ENCODE results near the gene ZBTB20.

ZBTB20 gene

DNA sequence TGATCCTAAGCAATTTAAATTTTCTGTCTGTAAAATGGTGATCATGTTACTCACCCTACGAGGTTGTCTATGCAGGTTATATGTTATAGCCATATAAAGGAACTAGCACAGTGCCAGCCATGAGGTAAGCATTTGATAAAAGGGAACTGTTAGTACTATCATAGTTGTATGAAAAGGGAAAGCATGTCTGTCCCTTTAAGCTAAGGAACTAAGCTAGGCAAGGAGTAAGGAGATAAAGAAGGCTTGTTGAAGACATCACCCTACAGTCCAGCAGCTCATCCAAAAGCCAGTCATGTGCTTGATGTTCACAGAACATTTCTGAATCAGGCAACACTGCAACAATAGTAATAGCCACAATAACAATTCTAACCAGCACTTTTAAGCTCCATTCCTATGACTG lies 243.9 kb downstream of the ZBTB20 start:
- DNase-seq, result no peak

DNA sequence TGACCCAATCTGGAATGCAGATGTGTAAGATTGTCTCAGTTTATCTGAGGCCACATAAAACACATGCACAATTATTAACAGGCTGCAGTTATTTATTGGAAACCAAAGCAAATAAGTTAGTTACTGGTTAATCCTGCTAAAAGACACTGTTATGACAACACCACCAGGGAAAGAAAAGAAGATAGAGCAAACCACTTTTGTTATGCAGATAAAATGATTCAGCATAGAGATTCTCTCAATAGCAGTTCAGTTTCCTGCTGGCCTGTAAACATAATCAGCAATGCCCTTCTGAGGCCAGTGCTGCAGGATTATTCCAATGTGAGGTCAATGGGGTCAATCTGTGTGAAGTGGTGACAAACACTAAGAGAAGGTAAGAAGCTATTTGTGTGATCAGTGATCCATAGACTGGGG lies 244.4 kb downstream of the ZBTB20 start:
- DNase-seq, result no peak

DNA sequence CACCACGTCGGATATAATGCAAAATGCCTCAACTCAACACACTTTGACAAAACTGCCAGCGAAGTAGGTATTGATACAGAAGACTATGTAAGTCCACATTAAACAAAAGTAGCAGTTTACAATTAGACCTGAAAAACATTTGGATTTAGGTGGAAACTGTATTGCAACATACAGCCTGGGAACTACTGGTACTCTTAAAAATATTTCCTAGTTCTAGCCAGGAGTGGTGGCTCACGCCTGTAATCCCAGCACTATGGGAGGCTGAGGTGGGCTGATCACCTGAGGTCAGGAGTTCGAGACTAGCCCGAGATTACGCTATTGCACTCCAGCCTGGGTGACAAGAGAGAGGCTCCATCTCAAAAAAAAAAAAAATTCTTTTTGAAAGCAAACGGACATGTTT lies 246.2 kb downstream of the ZBTB20 start:
- no peak for DNase-seq

DNA sequence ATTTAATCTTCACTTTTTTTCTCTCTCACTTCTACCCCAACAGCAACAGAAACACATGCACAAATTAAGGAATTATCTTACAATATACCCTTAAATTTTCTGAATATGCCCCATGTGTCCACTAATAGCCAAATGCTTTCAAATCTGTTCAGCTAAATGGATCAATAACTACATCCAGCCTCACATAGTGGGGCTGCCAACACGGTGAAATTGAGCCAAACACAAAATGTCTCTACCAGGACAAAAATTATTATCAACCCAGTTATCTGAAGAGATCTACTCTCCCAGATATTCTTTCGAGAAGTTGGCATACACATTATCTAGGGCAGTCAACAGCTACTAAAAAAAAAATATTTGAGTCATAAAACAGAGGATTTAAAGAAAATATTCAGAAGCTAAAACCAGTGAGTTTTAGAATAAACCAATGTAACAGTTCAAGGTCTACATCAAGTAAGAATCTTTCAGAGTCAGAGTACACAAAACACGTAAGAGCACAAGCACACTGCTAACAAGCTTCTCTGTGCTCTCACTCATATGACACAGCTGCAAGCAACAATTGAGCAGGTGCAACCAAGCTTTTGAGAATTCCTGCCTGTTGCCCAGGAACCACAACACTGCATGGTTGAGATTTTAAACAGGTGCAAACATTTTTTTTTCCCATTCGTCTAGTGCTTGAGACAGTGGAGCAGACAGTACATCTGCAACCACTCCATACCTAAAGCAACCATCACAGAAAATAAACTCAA lies 247.7 kb downstream of the ZBTB20 start:
- no peak for DNase-seq

DNA sequence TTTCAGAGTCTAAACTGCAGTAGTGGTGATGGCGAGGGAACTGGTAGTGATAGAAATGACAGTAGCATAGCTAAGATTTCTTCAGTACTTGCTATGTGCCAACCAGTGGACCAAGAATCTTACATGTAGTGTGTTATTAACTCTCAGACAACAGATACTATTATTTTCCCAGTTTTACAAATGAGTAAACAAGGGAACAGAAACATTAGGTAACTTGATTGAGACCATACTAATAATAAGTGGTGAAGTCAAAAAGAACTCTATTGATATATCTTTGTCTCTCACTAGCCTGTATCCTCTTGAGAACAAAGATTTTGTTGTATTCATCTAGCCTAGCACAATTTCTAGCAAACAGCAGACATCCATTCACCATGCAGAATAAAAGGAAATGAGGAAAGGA lies 250.1 kb downstream of the ZBTB20 start:
- DNase-seq, result no peak

DNA sequence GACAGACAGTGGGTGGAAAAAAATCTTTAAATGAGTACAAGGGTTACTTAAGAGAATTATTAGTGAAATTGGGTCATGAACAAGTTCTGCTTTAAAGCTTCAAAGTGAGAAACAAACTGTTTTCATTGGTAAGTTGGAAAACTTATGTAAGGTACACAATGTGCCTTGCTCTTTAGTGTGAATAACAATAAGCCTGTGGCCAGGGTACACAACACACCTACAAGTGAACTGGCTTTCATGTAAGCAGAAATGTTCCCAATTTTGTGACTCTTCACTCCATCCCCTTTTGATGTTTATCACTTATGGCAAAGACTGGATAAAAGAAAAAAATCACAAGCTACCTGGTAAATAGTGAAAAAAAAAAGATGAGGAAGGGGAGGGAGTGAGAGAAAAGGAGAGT lies 253.7 kb downstream of the ZBTB20 start:
- no peak for DNase-seq

DNA sequence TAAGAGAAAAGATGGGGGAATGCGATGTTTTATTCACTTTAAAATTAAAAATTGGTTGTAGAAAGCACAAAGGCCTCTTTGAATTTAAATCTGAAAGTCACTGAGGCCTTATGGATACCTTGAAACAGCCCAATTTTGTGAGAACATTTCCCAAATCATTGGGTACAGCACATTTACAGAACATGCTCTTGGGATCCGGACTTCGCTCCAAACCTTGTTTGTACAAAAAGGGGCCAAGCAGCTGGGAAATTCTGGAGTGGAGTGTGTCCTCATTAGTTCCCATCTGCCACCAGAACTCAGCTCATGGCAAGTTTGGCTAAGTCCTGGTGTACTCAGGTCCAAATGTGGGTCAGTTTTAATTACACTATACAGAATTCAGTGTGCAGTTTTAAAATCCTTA lies 254.2 kb downstream of the ZBTB20 start:
- no peak for DNase-seq

DNA sequence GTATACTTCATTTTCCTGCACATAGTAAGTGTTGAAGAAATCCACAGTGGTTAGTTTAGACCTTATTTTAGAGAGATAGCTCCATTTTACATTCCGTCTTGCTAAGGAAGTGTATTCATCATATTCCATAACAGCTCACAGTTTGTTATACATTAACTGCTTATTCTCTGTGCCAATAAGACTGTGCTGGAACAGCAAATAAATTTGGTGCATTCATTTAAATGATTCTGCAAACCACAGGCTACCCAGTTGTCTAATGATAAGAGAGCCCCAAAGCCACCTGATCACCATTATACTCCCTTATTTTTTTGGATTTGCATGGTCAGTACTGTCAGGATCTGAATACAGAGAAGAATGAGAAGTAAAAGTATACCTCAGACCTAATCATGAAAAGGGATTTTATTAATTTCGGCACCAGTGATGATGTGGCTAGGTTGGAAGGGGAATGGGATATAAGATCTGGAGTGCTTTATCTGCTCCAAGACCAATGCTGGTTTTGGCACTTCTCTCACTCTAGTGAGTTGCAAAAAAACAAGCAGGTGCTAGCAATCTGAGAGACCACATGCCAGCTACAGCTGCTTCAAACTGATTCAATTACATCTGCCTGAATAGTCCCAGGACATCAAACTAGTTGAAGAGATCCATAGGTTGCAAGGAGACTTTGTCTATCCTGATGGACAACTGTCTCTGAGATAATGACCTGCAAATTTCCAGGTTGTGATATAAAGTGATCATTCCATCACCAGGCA lies 254.8 kb downstream of the ZBTB20 start:
- no peak for DNase-seq

DNA sequence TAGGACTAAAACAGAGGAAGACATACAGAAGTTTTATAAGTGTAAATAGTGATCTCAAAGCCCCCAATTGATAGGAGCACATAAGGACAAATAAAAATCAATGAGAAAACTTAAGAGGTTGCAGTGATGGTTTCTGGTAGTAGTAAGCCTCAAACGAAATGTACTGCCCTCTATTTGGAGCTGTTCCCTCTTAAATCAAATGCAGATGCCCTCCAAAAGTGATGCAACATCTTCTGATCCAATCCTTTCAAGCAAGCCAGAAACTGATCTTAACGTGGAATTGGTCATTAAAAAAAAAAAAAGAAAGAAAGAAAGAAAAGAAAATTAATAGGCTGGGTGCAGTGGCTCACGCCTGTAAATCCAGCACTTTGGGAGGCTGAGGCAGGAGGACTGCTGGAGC lies 259.3 kb downstream of the ZBTB20 start:
- DNase-seq, result no peak

DNA sequence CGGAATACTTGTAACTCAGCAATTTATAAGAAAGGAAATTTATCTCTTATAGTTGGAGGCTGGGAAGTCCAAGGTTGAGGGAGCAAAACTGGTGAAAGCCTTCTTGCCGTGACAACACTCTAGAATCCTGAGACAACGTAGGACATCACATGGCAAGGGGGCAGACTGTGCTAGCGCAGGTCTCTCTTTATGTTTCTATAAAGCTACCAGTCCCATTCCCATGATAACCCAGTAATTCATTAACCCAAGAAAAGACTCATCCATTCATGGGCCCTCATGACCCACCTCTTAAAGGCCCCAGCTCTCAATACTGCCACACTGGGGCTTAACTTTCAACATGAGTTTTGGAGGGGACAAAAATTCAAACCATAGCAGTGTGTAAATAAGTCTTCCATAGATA lies 260.2 kb downstream of the ZBTB20 start:
- DNase-seq, result no peak

DNA sequence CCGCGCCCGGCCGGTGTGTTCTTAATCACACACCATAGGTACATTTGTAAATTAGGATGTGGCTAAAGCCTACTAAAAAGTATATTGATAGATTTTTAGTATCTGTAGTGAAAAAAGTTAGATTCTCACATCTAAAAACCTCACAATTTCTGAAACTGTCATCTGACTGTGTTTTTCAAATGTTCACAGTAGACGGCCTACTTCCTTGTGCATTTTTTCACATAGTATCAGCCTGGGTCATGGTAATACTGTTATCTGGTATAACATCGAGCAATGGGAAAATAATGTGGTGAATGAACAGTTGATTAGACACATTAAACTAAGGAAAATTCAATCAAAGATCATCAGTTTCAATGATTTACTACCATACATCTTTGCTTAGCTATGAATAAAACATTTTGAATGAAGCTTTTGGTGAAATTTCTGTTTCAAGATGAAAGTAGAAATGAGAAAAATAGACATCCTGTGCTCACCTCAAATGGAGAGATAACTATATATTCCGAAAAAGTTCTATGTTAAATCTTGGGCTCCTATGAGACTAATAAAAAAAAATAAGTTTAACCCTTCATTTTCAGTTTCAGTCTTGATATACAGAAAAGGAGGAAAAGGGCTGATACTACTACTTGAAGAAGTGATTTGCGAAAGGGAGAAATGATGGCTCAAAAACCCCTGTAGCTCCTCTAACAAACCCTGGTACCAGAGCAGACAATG lies 262.7 kb downstream of the ZBTB20 start:
- DNase-seq, result no peak

DNA sequence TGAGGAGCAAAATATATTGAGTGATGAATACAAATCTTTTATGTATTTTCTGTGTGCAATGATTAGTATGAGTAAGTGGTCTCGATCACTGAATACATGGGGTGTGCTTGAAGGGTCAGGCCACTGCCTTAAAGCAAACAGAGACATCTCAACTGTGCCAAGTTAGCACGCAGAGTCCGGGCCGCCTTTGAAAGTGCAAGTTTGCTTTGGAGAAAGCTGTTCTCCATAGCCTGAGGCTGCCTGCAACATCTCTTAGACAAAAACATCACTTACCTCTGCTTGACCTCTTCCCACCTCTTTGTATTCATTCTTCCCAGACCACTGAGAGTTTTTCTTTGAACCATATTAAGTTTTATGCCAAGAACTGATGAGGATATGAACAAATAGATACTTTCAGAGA lies 267.0 kb downstream of the ZBTB20 start:
- no peak for DNase-seq

DNA sequence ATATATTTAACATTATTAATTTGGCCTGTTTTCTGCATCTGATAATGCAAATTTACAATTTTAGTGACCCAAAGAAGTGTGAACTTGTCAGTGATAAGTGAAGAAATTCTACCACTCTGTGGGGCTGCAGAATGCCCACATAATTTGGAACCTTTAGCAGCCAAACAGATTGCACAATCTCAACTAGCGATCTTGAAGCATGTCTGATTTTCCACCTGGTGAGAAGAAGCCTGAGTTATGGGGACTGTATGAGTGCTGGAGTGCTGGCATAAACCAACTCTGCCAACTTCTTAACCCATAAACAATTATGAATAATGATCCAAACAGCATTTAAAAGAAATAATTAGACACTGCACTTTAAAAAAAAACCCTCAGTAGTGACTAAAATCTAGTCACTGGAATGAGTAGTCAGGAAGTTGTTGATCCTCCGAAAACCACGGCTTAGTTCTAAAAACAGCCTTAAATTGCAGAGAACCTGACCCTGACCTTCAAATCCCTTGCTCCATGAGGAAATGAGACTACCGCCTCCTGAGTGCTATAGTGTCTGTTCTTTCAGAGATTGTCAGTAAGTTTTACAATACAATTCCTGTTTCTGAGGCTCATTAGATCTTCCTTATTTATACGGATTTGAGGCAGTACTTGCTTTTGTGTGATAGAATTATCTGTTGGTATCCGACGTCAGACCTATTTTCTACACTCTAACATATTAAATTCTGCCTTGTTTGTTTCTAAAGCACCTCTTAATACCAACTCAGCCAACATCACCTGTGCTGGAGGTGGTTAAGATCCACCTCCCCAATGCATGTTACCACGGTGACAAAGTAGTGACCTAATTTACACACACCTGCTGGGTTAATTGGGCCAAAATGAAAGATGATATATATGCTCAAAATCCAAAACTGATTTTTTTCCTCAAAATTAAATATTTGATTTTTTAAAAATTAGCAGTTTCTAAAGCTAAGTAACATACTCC lies 267.7 kb downstream of the ZBTB20 start:
- DNase-seq, result no peak

DNA sequence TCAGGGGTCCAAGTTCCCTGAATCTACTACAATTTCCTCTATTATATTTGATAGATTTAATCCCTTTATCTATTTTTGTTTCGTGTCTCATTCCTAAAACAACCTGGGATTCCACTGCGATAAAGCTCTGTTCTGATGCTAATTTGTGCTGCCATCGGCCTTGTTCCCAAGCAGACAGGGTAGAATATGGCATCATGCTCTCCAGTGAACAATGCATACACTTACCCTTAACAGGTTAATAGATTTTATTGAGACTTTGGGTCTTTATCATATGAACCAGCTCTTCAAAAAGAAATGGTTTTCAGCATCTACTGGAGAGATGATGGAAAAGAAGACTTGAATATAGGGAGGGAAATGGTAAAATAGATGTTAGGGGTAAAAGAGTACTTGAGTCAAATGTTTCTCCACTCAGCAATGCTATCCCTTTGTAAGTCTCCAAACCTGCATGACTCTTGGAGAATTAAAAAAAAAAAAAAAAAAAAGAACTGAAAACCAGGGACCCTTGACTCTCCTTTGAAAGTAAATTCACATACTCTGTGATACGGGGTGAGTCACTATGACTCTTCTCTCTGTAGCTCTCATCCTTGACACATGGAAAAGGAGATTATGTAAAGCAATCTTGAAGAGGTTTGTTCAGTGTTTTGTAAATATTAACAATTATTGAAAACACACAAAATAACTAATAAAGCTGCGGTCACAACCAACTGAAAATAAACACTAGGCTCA lies 268.8 kb downstream of the ZBTB20 start:
- DNase-seq, result no peak

DNA sequence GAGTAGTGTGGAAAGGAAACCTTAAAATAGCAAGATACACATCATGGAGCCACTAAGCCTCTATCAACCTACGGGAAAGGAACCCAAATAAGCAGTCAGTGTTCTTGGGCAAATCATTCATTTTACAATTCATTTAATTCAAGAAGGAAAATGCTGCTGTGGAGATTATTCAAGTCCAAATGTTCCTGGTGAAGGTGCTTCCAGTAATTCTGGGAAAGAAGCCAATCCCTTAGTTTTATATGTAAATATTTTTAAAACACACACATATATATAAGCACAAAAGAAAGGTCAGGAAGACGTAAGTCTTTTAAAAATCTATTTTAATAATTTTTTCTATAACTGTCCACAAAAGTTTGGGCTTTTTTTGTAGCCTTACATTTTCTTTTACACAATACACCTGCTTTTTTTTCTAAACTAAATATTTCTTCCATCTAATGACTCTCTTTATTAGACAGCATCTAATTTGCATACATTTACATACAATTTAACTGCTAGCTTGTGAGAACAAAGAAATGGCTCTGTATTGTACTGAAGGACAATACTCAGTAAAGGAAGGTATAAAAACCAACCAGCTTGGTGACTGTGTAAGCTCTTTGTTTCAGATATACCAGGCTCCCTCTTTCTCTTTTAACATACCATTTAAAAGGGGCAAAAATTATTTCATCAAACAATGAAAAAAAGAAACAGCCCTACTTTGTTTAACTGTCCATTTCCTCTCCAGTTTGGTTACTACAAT lies 269.5 kb downstream of the ZBTB20 start:
- no peak for DNase-seq

DNA sequence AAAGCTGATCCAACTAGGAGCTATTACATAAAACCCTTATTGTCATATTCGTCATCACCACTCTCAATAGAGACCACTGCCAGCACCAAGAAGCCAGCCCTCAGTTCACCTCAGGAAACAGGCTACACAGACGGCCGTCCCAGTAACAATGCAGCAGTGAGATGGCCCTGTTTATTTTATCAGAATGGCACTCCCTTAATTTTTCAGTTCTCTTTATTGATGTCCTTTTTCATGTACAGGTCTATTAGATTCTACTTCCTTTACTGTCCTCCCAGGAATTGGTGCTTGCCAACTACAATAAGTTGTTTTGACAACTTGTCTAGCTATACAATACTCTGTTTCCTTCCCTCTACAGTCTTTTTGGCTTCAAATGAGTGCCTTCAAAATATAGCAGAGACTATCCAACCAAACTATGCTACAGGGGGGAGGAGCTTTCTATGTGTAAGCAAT lies 272.5 kb downstream of the ZBTB20 start:
- no peak for DNase-seq

DNA sequence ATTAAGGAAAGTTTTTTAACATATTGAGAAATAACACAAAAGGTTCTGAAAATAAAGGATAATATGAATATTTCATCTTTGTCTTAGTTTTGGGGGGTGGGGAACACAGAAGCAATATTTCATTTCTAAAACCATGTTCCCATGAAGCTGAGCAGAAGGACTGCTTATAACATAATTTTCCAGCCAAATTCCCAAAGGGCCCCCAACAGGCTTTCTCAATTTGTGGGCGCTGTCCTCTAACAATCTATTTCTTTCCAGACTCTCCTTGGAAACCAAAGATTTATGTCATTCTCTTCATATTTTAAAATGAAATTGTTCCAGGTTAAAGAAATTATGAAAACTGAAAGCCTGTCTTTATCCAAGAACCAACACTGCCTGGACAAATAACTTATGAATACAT lies 273.5 kb downstream of the ZBTB20 start:
- no peak for DNase-seq

DNA sequence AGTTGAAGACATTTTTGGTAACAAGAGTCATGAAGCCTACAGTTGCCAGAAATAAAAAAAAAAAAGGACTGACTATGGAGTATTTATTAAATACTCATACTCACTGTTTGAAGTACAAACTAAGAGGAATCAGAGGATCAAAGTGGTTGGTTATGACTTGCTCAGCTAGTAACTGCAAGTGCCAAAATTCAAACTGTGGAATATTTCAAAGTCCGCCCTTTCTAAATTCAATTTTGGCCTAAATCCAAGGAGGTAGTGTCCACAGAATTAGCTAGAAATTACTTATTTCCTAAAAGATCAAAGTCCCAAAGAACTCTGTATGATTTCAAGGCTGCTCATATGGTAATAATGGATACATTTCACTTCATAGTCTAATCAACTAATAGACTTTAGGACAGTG lies 274.5 kb downstream of the ZBTB20 start:
- DNase-seq, result no peak

DNA sequence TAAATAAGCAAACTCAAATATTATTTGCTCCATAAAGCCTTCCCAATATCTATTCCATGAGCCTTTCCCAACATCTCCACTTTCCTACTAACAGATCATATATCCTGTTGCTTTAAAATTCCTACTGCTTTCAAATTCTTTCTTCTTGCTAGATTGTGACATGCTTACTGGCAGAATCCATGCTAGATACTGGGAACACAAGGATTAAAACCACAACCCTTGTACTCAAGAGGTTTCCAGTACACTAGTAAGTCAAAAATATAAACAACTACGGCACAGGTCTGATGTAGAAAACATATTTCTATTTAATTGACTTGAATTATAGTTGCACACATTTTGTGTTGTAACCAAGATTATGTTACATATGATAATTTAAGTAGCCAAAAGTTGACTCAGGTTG lies 275.0 kb downstream of the ZBTB20 start:
- no peak for DNase-seq

DNA sequence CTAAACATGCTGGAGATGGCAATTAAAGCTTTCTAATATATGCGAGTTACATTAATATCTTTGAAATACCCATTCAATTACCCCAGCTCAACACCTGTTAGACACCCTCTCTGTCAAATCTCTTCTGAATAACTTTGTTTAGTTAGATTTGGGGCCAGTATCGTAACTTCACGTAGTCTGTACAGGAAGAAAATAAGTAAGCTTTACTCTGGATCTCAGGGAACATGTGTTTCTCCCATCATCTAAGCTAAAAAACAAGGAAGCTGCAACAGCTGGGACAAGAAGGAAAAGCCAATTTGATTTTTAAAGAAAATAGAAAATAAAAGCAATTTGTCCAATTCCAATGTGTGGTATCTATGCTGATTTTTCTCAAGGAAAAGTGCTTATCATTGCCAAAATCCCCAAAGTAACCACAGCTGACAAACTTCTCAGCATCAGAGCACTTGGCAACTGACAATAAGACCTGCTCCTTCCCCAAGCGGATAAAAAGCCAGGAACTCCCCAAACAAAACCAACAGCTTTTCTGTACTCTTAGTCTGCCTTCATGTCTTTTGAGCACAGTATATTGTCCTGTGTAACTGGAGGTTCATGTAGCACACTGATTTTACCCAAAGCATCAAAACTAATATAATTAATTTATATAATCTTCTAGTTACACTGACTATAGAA lies 279.1 kb downstream of the ZBTB20 start:
- DNase-seq, result no peak

DNA sequence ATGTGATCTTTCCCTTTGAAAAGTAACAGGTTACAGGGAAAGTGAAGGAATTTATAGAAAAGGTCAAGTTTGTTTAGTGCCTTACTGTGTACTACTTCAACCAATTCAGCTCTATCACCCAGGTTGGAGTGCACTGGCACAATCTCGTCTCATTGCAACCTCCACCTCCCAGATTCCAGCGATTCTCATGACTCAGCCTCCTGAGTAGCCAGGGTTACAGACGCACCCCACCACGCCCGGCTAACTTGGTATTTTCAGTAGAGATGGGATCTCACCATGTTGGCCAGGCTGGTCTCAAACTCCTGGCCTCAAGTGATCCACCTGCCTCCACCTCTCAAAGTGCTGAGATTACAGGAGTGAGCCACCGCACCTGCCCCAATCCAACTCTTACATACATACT lies 279.7 kb downstream of the ZBTB20 start:
- no peak for DNase-seq
